HG03469 (cell line): ENCODE measurements around the gene PNCK.

ENCODE experiments used
- ATAC-seq: cut with Tn5 transposase; IDR thresholded peaks from one replicate; pipeline ENCODE4 v1.9.1; 2021; ENCODE audit warnings: mild to moderate bottlenecking, moderate library complexity, moderate number of reproducible peaks; ENCODE audit not compliant: unreplicated experiment

The PNCK gene

DNA sequence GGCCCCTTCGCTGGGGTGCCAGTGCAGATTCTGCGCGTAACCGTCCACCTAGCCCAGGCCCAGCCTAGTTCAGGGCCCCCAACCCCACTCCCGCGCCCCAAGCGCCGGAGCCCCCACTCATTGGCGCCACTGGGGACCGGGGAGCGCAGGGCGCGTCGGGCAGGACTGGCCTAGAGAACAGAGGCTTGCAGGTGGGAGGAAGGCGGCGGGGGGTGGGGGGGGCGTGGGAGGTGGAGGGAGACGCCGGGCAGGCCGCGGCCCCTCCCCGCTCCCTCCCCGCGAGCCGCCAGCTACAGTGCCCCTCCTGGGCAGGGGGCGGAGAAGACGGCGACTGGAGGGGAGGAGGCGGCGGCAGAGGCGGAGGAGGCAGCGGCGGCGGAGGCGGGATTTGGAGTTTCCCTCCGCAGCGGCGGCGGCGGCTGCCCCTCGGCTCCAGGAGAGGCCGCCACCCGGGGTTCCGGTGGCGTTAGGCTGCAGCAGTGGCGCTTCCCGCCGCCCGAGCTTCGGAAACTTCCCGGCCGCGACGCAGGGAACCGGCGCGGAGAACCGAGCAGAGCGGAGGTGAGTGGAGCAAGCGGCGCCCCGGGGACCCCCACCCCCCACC, 31.5 kb downstream of the PNCK start:
- ATAC-seq: no peak

DNA sequence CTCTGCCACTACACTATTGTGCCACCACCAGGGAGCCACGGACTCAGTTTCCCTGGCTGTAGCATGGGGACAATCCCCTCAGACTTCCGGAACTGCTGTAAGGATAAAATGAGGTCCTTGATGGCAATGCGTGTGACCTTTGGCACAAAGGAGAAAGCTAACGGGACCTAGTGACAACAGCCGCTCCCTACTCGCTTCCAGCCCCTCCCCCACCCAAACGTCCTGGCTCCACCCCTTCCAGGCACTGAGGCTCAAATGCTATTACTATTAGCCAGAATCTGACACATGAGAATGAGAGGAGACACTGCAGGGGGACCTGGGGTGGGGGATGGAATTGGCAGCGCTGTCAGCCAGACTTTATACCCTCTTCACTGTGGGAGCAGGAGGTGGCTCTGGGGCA, 32.0 kb downstream of the PNCK start:
- ATAC-seq: no peak

DNA sequence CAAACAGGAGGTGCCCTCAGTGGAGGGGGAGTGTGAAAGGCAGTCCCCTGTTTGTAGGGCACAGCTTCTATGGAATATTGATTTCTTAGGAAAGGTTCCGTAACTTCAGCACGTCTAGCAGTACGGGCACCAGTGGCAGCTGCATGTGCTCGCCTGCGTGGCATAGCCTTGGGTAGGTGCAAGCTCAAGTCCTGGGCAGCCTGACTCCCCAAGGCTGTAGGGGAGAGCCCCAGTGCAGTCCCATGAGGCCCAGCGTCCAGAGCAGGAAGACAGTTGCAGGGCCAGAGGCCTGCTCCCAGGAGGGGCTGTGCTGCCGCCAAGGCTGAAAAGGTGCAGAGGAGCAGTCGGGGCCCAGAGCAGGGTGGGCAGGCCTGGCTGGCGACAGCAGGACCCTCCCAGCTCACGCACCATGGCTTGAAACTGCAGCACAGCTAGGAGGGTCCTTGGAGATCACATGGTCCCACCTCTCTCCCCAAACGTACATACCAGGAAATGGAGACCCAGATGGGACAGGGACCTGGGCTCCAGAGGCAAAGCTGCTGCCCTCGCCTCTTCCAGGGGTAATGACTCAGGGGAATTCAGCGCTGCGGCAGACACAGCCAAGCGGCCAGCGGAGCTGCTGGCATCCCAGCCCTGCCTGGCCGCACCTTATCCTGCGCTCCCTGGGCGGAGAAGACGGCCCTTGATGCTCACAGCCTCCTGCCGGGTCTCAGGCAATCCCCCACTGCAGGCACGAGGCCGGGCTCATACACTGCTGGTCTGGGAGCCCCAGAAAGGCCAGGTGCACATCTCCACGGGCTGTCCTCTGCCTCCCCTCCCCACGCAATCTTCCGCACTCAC, 32.7 kb downstream of the PNCK start:
- no peak for ATAC-seq

DNA sequence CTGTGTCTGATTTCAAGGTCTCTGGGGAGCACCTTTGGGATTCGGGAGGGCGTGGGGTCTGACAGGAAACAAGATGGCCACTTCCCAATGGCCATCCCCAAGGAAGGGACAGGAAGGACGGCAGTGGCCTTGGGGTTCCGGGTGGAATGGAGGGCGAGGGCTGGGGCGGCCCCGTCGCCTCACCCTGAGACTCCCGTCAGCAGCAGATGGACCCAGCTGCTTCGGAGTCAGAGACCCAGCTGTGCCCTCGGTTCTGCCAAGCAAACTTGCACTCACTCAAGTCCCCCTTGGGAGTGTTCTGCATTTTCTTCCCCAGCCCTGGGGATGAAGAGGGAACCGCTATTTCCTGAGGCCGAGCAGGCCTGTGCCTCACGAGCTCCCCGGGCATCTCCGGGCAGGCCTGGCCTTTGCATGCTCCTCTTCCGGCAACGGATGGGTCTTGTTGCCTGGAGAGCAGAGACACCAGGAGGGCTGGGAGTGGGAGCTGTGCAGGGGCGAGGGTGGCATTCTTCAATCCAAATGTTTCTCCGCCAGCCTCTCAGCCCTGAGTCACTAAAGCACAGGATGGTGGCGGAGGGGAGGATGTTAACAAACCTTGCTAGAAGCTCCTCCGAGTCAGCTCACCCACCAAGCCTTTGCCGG, 33.4 kb downstream of the PNCK start:
- no peak for ATAC-seq

DNA sequence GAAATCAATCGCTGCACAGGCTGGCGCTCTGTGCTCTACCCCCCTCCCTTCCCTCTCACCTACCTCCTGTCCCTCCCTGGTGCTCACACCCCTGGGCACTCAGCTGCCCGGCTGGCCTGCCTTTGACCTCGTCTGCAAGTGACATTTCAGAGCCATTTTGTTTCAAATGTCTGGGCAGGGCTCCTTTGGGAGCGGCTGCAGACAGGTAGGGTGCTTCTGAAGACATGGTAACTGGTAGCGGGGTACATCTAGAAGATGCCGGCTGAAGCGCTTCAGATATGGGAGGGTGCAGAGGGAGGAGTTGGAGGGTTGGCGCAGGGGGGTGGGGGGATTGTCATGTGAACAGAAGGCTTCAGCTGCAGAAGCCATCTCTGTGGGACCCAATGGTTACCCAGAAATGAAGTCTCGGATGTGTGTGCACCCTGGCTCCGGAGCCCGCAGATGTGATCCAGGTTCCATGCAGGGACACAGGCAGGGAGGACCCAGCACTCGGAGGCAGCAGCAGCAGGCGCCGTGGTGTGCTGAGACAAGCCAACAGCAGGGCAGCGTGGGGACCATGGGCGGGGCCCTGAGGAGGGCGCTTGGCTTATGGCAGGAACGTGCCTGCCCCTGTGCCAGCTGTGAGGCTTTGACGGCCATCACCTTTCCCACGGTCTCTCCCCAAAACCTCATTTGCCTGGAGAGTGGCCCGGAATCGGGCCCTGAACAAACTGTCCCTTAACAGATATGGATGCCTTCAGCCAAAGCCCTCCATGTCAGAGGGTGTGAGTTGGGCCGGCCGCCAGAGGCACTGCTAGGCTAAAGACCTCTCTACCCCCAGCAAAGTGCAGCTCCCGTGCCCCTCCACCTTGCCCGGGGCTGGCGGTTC, 34.2 kb downstream of the PNCK start:
- ATAC-seq: no peak

DNA sequence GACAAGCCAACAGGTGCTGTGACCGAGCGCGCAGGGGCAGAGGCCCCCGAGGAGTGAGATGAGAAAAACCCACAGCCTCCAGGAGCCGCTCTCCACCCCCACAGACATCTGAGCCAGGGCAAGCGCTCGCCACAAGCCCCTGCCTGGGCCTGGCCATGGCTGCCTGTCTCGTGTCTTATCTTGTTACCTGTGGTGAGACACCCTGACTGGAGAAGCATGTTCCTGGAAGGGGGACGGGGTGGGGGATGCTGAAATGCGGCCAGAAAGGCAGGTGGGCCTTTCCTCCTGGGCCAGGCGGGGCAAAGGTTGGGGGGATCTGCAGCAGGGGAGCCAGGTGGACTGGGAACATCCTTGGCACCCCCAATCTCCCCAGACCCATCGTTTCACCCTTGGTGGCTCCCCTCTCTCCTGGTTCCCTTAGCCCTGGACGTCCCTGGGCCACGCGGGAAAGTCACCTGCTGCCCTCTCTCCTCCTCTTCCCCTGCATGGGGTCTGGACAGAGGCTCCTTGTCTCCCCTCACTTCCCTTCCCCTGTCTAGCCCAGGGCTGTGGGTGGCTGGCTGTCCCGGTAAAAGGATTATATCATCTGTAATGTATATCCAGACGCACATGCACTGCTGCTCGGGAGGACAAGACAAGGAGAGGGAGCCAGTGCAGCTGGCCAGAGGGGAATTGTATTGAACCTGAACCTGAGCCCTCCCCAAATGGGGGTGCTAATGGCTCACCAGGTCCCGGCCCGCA, 35.0 kb downstream of the PNCK start:
- no peak for ATAC-seq

DNA sequence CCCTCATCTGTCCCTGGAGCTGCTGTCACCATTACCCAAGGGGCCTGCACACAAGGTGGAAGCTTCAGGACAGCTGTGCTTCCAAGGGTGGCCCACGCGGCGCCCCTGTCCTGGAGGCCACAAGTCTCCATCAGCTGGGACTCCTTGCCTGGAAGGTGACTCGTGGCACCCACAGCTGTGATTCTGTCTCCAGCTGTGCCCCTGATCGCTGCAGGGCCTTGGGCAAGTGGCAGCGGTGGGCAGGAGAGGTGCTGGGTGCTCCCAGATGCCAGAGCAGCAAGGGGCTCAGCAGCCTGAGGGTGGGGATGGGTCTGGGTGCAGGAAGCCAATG, 35.6 kb downstream of the PNCK start:
- ATAC-seq: no peak

DNA sequence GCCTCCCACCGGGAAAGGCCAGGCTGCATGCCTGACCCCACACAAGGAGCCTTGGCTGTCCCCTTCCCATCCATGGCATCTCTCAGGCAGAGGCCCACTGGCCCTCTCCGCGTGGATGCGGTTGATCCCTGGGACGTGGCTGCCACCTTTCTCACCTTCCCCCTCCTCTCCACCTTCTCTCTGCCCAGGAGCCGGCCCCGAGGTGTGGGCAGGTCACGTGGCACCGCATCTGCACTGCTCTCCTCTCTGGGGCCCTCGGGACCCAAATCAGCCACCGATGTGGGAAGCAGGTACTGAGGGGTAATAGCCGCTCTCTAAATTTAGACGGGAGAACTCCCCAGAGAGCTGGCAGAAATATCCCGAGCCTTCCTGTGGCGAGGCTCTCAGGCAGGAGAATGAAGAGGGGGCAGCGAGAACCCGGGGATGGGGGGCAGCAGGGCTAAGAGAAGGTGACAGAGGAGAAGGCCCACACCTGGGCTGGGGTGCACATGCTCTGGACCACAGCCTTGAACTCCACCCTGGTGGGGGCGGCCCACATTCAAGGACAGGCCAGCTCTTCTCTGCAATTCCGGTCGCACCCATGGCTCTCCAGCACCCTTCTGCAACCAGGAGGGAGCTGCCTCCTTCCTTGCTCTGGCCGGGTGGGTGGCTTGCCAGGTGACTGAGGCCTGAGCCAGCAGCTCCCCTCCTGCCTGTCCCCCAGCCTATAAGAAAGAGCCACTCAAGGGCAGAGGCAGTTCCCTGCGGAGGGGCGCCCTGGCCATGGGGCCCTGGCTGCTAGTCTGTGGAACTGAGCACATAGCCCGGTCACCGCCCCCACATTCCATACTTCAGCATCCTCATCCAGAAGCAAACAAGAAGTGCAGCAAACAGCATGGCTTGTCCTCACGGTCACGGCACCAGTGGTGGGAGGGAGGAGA, 36.2 kb downstream of the PNCK start:
- no peak for ATAC-seq

DNA sequence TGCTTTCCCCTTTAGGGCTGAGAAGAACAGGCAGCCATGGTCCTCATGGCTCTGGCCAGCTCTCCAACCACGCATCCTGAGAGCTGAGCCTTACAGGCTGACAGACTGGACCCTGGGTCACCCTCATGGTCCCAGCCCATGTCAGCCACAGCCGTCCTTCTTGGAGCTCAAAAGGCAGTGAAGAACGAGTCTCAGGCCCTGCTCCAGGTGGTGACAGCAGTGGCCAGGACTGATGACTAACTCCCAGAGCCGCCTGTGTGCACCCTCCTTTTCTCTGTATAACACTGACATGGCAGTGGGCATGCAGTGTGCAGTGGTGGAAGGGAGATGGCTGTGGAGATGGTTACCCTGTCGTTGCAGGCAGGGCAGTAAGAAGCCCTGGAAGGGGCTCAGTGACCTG, 36.9 kb downstream of the PNCK start:
- ATAC-seq: no peak

DNA sequence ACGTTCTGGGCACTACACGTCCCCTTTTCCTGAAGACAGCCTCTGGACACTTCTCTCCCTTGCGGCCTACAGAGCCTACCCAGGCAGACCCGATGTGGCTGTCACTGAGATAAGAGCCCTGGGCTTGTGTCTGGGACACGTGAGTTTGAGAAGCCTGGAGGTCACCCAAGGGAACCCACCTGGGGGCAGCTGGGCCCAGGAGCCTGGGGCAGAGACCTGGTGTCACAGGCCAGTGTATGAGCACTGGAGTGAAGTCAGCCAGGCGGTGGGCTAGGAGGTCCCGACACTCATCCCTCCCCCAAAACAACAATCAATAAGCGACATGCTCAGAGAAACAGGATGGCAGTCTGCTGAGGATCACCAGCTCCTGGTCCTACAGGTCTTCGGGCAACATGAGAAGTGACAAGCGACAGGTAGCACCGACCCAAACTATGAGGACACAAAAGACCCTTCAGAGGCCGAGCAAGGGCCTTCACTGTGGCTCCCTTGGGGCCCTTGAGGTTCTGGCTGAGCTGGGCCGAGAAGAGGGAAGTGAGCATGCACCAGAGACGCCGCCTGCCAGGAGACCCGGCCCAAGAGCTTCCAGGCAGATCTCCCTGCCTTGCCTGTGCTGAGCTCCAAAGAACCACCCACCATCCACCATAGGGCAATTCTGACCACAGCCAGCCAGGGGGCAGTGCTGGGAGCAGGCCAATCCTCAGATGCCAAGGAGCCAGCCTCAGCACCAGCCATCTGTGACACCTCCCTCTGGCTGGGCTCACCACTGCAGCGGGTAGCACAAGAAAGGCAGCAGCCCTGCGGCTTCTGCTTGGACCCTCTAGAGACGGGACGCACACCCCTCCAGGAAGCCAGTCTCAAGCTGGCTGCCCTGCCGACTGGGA, 37.6 kb downstream of the PNCK start:
- no peak for ATAC-seq

DNA sequence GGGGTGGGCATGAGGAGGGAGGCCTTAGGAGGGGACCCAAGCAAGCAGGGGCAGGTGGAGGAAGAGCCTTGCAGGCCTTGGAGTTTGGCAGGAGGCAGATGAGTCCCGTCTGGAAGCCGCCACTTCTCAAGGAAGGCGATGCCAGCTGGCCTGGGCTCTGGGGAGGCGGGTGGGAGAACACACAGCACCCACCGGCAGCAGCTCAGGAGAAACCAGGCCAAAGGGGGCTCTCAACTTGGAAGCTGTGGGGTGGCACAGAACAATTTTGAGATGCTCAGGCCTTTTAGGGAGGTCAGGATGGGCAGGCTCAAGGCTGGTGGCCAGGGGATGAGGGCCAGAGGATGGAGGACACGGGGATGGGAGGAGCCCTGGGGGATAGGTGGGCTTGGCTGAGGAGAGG, 38.2 kb downstream of the PNCK start:
- ATAC-seq: no peak

DNA sequence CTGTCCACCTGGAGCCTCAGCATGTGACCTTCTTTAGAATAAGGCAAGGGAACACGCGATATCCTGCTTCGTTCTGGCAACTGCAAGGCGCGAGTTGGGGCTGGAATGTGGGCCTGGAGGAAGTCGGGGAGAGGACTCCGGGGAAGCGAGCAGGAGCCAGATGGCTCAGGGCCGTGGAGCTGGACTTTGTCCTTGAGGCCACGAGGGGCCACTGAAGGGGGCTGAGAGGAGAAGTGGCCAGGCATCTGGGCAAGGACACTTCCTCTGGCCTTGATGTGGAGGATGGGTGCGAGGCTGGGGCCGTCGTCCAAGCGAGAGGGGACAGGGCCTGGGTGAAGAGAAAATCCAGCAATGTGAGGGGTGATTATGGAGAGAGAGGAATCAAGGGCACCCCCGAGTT, 38.8 kb downstream of the PNCK start:
- no peak for ATAC-seq

DNA sequence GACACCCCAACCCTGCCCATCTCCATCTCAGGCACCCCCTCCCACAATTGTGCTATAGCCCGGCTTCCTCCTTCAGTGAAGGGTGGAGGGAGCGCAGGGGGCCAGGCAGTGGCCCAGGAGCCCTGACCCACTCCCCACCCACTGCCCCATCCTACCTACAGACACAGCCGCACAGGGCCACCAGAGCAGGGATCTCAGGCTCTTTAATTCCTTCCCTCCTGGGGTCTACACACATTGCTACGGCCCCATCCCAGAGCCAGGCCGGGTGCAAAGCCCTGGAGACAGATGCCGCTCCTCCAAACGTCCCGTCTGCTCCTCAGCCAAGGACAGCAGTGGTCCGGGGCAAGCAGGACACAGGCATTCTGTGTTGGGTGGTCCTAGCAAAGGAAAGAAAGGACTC, 39.4 kb downstream of the PNCK start:
- ATAC-seq: no peak

DNA sequence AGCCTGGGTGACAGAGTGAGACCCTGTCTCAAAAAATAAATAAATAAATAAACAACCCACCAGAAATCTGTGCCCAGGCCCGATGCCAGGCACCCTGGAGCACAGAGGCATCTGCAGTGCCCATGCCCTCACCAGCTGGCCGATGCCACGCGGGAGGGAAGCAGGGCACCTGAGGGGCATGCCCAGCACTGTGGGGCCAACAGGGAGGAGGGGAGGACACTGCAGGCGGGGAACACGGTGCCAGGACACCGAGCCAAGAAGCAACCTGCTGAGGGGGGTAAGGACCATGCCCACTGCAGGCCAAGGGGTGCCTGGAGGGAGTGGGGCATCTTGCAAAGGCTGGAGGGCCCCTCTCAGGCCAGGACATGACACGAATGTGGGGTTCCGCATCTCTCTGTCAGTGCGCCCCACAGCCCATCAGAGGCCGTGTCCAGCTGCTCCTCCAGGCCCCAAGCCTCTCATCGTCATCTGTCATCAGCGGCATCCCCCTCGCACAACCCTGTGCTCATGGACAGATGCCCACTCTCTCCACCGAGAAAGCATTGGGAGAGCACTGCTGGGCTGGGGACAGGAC, 39.9 kb downstream of the PNCK start:
- no peak for ATAC-seq

DNA sequence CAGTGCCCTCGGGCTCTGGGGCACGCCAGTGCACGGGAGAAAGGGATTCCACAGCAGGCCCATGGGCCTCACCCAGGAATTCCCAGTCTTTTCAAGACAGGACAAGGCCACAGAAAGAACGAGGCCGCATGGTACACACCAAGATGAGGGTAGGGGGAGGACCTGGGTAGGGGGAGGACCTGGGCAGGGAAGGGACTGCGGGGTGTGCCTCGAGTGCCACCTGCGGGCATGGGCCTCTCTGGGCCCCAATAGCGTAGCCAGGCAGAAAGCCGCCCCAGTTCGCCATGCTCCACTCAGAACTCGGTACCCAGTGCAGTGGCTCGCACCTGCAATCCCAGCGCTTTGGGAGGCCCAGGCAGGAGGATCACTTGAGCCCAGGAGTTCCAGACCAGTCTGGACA, 40.6 kb downstream of the PNCK start:
- ATAC-seq: no peak

DNA sequence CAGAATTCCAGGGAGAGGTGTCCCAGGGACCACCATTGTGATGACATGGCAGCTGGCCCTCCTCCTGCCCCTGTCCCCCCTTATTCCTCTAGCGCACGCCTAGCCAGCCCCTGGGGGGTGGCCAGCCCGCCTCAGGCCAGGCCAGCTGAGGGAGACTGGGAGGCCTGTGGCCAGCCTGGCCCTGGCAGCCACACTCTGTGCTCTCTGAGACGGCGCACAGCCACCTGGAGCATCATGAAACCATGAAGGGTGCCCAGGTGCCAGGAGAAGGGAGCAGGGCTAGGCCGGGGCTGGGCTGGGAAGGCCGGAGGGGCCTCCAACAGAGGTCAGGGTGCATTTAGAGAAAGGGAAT, 41.0 kb downstream of the PNCK start:
- no peak for ATAC-seq

DNA sequence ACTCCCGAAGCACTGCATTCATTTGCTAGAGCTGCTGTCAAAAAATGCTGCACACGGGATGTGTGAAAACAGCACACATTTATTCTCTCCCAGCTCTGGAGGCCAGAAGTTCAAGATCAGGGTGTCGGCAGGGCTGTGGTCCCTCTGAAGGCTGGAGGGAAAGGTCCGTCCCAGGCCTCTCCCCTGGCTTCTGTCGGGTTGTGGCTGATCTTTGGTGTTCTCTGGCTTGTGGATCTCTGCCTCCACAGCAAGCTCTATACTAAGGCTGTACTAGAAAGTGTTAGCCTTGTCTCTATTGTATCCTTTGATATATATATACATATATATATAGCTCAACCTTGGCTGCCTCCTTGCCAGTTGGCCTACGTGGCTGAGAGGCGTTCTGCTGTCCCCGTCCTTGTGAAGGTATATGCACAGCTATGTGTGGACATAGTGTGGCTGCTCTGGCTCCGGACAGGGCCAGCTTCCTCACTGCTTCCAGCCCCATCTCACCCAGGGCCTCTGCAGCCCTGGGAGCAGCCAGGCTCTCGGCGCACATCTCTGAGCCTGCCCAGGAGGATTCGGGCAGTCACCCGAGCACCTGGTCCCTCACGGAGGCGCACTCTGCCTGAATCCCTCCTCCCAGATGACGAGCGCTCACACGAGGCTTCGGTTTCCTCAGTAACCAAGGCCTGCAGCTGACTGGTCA, 41.6 kb downstream of the PNCK start:
- no peak for ATAC-seq

DNA sequence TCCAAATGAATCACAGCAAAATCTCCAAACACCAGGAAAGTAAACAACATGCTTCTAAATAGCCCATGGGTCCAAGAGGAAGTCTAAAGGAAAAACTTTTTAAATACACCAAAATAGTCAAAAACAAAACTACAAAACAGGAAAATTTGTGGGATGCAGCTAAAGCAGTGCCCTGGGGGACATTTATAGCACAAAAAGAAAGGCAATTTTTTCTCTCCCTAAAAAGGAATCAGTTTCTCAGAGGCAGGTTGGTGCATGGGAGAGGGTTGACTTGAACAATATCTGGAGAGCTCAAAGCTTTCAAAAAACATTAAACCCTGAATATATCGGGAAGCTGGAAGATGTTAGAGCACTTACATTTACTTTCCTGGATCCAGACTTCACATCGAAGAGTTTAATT, 42.3 kb downstream of the PNCK start:
- ATAC-seq: no peak
